H1 (cell line): Measurements from ENCODE around the gene KRT76. TPM values are rescaled to one million over a fixed set of nuclear protein-coding genes. Genes with fewer than 3 reads are reported as not detected.

Experiments used
- EZH2 ChIP-seq: fragments of 200-600 bp; sonication (generic); IDR thresholded peaks from 2 replicates; pipeline ENCODE4 v1.7.1; 2012; ENCODE audit warnings: low read depth, mild to moderate bottlenecking, moderate library complexity, low read length, inconsistent platforms; ENCODE audit not compliant: severe bottlenecking
- KDM4A ChIP-seq: IDR thresholded peaks from one replicate; pipeline ENCODE4 v1.7.1; 2012; ENCODE audit warnings: low read depth, mild to moderate bottlenecking, moderate library complexity, low read length, inconsistent platforms; ENCODE audit not compliant: severe bottlenecking
- RBBP5 ChIP-seq: IDR thresholded peaks from 2 replicates; pipeline ENCODE4 v1.7.1; 2012; ENCODE audit warnings: low read depth, mild to moderate bottlenecking, inconsistent platforms, low read length, moderate library complexity, borderline replicate concordance
- SAP30 ChIP-seq: fragments of 300-600 bp; sonication (generic); IDR thresholded peaks from 2 replicates; pipeline ENCODE4 v1.7.1; 2012; ENCODE audit warnings: low read length, moderate library complexity, mild to moderate bottlenecking, inconsistent platforms; ENCODE audit not compliant: insufficient read depth, insufficient replicate concordance
- SRF ChIP-seq: IDR thresholded peaks from 2 replicates; pipeline ENCODE4 v1.6.1; 2011; ENCODE audit warnings: mild to moderate bottlenecking, low read depth, low read length, moderate library complexity
- TAF1 ChIP-seq: IDR thresholded peaks from 2 replicates; pipeline ENCODE4 v1.6.1; 2011; ENCODE audit warnings: mild to moderate bottlenecking, low read depth, low read length
- polyA plus RNA-seq, 7 experiments: library from polyadenylated mRNA; depleted of rRNA in 3 of 7; stranded (reverse) in 5 of 7; unstranded in 2 of 7; fragments of >200 nt in 5 of 7; fragments of 200-250 nt in 2 of 7; gene quantifications; 1 replicate in 5 of 7; 2 replicates in 1 of 7; 4 replicates in 1 of 7; pipeline versions ENCODE4 v1.2.1 to v1.2.3, GENCODE V29; 2011 to 2013; ENCODE audit warnings: missing spikeins in 2 of 7, mixed read lengths in 2 of 7
- total RNA-seq: library from RNA; stranded (reverse); fragmentation: NEBNext Ultra II Directional; extraction: Animal tissue kit (Norgen Biotek cat#: 25700); gene quantifications from 2 replicates; pipeline ENCODE4 v1.2.1, GENCODE V29; 2021
- TF ChIP-seq, protein P1 (sequence below): IDR thresholded peaks from 2 replicates; pipeline ENCODE4 v1.6.1; 2012; ENCODE audit warnings: low read length, inconsistent platforms
- TF ChIP-seq, protein P2 (sequence below): IDR thresholded peaks from 2 replicates; pipeline ENCODE4 v1.6.1; 2011; ENCODE audit warnings: low read length, improper control_type of control experiment

Gene KRT76
- total and polyA plus RNA-seq, 2 of the 8 experiments (the other 6 are each of a cell fraction or from before 2014, with no cell fraction given): not detected

DNA sequence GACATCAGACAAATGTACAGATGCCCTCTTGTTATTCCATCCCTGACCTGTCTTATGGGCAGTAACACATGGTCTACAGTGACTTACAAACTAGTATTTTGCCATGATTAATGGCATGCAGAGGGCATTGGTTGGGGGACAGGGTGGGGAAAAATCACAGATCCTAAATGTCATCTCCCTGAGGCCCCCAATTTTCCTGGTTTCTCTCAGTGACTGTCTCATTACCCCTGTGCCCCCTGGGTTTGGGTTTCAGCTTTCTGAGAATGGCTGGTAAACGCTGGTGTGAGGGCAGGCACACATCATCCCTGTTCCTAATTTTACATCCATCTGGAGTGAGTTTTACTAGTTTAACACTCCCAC lies 10.1 kb downstream of the KRT76 start (continued):
- TF ChIP-seq SRF (no peak), SAP30 (no peak), RBBP5 (no peak), KDM4A (no peak), EZH2 (no peak), TAF1 (no peak)
- TF ChIP-seq, protein P1, sequence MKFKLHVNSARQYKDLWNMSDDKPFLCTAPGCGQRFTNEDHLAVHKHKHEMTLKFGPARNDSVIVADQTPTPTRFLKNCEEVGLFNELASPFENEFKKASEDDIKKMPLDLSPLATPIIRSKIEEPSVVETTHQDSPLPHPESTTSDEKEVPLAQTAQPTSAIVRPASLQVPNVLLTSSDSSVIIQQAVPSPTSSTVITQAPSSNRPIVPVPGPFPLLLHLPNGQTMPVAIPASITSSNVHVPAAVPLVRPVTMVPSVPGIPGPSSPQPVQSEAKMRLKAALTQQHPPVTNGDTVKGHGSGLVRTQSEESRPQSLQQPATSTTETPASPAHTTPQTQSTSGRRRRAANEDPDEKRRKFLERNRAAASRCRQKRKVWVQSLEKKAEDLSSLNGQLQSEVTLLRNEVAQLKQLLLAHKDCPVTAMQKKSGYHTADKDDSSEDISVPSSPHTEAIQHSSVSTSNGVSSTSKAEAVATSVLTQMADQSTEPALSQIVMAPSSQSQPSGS: no peak
- TF ChIP-seq, protein P2, sequence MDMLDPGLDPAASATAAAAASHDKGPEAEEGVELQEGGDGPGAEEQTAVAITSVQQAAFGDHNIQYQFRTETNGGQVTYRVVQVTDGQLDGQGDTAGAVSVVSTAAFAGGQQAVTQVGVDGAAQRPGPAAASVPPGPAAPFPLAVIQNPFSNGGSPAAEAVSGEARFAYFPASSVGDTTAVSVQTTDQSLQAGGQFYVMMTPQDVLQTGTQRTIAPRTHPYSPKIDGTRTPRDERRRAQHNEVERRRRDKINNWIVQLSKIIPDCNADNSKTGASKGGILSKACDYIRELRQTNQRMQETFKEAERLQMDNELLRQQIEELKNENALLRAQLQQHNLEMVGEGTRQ: no peak
